HepG2 (cell line): ENCODE measurements around the gene SLC25A45. TPM values are rescaled to one million over a fixed set of nuclear protein-coding genes. Genes with fewer than 3 reads are reported as not detected.
A peak's percentile ranks its signal among the peaks of the same experiment; 100 is the strongest.

ENCODE experiments used
- ARHGAP35 ChIP-seq: sonication (generic); formaldehyde crosslinking; IDR thresholded peaks from 2 replicates; pipeline ENCODE4 v1.9.0; 2022; ENCODE audit warnings: mild to moderate bottlenecking, inconsistent platforms, moderate library complexity, missing genetic modification reagents, borderline replicate concordance
- ATF1 ChIP-seq: IDR thresholded peaks from 2 replicates; pipeline ENCODE4 v1.6.1; 2016; ENCODE audit warnings: mild to moderate bottlenecking, control low read depth
- FOXO1 ChIP-seq: sonication (generic); formaldehyde crosslinking; IDR thresholded peaks from 2 replicates; pipeline ENCODE4 v1.4.0; 2020; ENCODE audit warnings: missing genetic modification reagents
- HNRNPLL ChIP-seq: fragments of 200-400 bp; formaldehyde crosslinking; IDR thresholded peaks from 2 replicates; pipeline ENCODE4 v1.6.1; 2017; ENCODE audit warnings: mild to moderate bottlenecking, low read depth, low read length; ENCODE audit not compliant: poor library complexity, severe bottlenecking
- MAFK ChIP-seq, 2 experiments: IDR thresholded peaks in 1 of 2; conservative IDR thresholded peaks in 1 of 2; 2 replicates each; pipeline ENCODE4 v1.6.1; 2011; ENCODE audit warnings: improper control_type of control experiment in 2 of 2, low read length in 2 of 2
- NAIF1 ChIP-seq: sonication (generic); formaldehyde crosslinking; IDR thresholded peaks from 2 replicates; pipeline ENCODE4 v1.5.0; 2020; ENCODE audit warnings: mild to moderate bottlenecking, missing genetic modification reagents, borderline replicate concordance
- NCOA5 ChIP-seq: sonication (generic); formaldehyde crosslinking; IDR thresholded peaks from 2 replicates; pipeline ENCODE4 v1.4.0; 2020; ENCODE audit warnings: missing genetic modification reagents
- SCMH1 ChIP-seq: sonication (generic); formaldehyde crosslinking; IDR thresholded peaks from 2 replicates; pipeline ENCODE4 v1.9.0; 2021; ENCODE audit warnings: missing genetic modification reagents, mild to moderate bottlenecking, borderline replicate concordance
- SNAPC2 ChIP-seq: sonication (generic); formaldehyde crosslinking; IDR thresholded peaks from 2 replicates; pipeline ENCODE4 v1.8.1; 2022; ENCODE audit warnings: mild to moderate bottlenecking, missing genetic modification reagents
- THAP11 ChIP-seq: IDR thresholded peaks from 2 replicates; pipeline ENCODE4 v1.6.1; 2016; ENCODE audit warnings: missing biosample characterization, missing genetic modification reagents
- ZKSCAN1 ChIP-seq: fragments of 150-350 bp; IDR thresholded peaks from 2 replicates; pipeline ENCODE4 v1.6.1; 2014; ENCODE audit warnings: low read length
- ZNF34 ChIP-seq: sonication (generic); formaldehyde crosslinking; IDR thresholded peaks from 2 replicates; pipeline ENCODE4 v1.4.0; 2020; ENCODE audit warnings: mild to moderate bottlenecking, missing genetic modification reagents, borderline replicate concordance
- ZNF430 ChIP-seq: sonication (generic); formaldehyde crosslinking; IDR thresholded peaks from 2 replicates; pipeline ENCODE4 v1.9.0; 2021; ENCODE audit warnings: mild to moderate bottlenecking, missing genetic modification reagents
- polyA plus RNA-seq, 8 experiments: library from polyadenylated mRNA; depleted of rRNA in 3 of 8; stranded (reverse) in 7 of 8; unstranded in 1 of 8; fragments of >200 nt; fragmentation: Illumina TruSeq in 4 of 8; extraction: Trizol in 4 of 8; gene quantifications; 2 replicates each; pipeline versions ENCODE4 v1.2.1 to v1.2.3, GENCODE V29; 2011 to 2016; ENCODE audit warnings: low read depth in 4 of 8, missing spikeins in 1 of 8, mixed read lengths in 1 of 8; ENCODE audit not compliant: insufficient read depth in 1 of 8
- total RNA-seq, 5 experiments: library from RNA; depleted of rRNA; stranded (reverse); fragments of >200 nt; fragmentation: Illumina TruSeq; extraction: Trizol; gene quantifications; 2 replicates each; pipeline ENCODE4 v1.2.3, GENCODE V29; 2016; ENCODE audit warnings: low read depth in 1 of 5
- TF ChIP-seq, protein P1 (sequence below): IDR thresholded peaks from 2 replicates; pipeline ENCODE4 v1.6.1; 2012; ENCODE audit warnings: low read length, improper control_type of control experiment
- TF ChIP-seq, protein P2 (sequence below): IDR thresholded peaks from 2 replicates; pipeline ENCODE4 v1.6.1; 2016; ENCODE audit warnings: missing genetic modification reagents, missing compliant biosample characterization
- TF ChIP-seq, protein P3 (sequence below): fragments of 450-650 bp; IDR thresholded peaks from 2 replicates; pipeline ENCODE4 v1.6.1; 2016
- TF ChIP-seq, protein P4 (sequence below), 2 experiments: sonication (generic) in 1 of 2; formaldehyde crosslinking in 1 of 2; IDR thresholded peaks; 2 replicates each; pipeline versions ENCODE4 v1.5.1 to v1.6.1; 2011 to 2020; ENCODE audit warnings: borderline replicate concordance in 1 of 2, low read depth in 1 of 2, low read length in 1 of 2, mild to moderate bottlenecking in 1 of 2, missing genetic modification reagents in 1 of 2, moderate library complexity in 1 of 2
- TF ChIP-seq, protein P5 (sequence below): sonication (generic); formaldehyde crosslinking; IDR thresholded peaks from 2 replicates; pipeline ENCODE4 v1.4.0; 2020; ENCODE audit warnings: mild to moderate bottlenecking, missing genetic modification reagents
- TF ChIP-seq, protein P6 (sequence below): sonication (generic); formaldehyde crosslinking; IDR thresholded peaks from 2 replicates; pipeline ENCODE4 v1.4.0; 2020; ENCODE audit warnings: missing genetic modification reagents

The SLC25A45 gene
- total and polyA plus RNA-seq, 2 of the 13 experiments (the other 11 are each of a cell fraction or from before 2014, with no cell fraction given): 1.2 to 3.4 TPM

DNA sequence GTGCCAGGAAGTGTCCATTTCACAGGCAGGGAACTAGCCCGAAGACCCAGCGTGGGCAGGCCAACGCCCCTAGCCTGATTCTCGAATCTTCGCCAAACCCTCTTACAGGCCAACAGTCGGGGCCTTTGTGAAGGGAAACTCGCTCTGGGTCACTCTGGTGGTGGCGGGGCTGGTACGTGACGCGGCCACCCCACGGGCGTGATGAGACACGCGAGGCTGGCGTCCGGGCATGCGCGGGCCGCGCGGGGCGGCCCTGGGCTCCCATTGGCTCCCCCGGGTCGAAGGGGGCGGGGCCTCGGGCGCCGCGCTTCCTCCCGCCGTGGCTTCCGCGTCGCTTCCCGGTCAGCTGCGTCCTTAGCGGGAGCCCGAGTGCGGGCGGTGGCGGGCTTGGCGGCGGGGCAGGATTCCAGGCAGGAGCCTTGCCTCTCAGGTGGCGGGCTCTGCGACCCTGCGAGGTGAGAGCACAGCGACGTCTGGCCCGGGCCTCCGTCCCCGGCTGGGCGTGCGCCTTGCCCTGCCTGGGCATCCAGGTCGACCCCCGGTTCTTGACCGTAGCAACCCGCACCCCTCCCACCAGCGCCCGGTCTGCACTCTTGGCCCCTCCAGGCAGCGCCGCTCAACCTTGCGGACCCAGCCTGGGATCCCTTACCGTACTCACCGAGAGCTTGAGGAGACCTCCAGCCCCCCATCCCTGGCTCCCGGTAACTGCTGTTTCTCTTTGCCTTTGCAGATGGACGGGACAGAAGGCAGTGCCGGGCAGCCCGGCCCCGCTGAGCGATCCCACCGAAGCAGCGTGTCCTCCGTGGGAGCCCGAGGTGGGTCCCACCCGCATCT is 4.1 kb upstream of the SLC25A45 start, which contains the start of gene FRMD8 (continued):
- TF ChIP-seq, protein P1, sequence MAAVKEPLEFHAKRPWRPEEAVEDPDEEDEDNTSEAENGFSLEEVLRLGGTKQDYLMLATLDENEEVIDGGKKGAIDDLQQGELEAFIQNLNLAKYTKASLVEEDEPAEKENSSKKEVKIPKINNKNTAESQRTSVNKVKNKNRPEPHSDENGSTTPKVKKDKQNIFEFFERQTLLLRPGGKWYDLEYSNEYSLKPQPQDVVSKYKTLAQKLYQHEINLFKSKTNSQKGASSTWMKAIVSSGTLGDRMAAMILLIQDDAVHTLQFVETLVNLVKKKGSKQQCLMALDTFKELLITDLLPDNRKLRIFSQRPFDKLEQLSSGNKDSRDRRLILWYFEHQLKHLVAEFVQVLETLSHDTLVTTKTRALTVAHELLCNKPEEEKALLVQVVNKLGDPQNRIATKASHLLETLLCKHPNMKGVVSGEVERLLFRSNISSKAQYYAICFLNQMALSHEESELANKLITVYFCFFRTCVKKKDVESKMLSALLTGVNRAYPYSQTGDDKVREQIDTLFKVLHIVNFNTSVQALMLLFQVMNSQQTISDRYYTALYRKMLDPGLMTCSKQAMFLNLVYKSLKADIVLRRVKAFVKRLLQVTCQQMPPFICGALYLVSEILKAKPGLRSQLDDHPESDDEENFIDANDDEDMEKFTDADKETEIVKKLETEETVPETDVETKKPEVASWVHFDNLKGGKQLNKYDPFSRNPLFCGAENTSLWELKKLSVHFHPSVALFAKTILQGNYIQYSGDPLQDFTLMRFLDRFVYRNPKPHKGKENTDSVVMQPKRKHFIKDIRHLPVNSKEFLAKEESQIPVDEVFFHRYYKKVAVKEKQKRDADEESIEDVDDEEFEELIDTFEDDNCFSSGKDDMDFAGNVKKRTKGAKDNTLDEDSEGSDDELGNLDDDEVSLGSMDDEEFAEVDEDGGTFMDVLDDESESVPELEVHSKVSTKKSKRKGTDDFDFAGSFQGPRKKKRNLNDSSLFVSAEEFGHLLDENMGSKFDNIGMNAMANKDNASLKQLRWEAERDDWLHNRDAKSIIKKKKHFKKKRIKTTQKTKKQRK: no peak
- TF ChIP-seq FOXO1 (CRISPR knock-in tag) (0 out of 2 replicates have a peak, but pooled peaks have one; percentile 40), THAP11 (CRISPR knock-in tag) (peak; percentile 53; the same call in 1 of the 2 replicates), NAIF1 (CRISPR knock-in tag) (no peak), MAFK (conservative IDR thresholded peaks at IDR 0.05 in 1 of 2, IDR thresholded peaks at IDR 0.05 in 1 of 2; ENCODE audit: low read length in 2 of 2) (no peak), SNAPC2 (CRISPR knock-in tag) (peak; percentile 76; the same call in 1 of the 2 replicates), SCMH1 (CRISPR knock-in tag) (no peak), ZKSCAN1 (no peak), ATF1 (no peak), HNRNPLL (peak; percentile 95), ZNF34 (peak; percentile 22; the same call in 1 of the 2 replicates), NCOA5 (CRISPR knock-in tag) (no peak), ZNF430 (CRISPR knock-in tag) (peak; percentile 74), ARHGAP35 (no peak; the same call in 1 of the 2 replicates)
- TF ChIP-seq, protein P2, sequence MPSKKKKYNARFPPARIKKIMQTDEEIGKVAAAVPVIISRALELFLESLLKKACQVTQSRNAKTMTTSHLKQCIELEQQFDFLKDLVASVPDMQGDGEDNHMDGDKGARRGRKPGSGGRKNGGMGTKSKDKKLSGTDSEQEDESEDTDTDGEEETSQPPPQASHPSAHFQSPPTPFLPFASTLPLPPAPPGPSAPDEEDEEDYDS (CRISPR knock-in tag): no peak
- TF ChIP-seq, protein P3, sequence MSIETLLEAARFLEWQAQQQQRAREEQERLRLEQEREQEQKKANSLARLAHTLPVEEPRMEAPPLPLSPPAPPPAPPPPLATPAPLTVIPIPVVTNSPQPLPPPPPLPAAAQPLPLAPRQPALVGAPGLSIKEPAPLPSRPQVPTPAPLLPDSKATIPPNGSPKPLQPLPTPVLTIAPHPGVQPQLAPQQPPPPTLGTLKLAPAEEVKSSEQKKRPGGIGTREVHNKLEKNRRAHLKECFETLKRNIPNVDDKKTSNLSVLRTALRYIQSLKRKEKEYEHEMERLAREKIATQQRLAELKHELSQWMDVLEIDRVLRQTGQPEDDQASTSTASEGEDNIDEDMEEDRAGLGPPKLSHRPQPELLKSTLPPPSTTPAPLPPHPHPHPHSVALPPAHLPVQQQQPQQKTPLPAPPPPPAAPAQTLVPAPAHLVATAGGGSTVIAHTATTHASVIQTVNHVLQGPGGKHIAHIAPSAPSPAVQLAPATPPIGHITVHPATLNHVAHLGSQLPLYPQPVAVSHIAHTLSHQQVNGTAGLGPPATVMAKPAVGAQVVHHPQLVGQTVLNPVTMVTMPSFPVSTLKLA: no peak
- TF ChIP-seq, protein P4, sequence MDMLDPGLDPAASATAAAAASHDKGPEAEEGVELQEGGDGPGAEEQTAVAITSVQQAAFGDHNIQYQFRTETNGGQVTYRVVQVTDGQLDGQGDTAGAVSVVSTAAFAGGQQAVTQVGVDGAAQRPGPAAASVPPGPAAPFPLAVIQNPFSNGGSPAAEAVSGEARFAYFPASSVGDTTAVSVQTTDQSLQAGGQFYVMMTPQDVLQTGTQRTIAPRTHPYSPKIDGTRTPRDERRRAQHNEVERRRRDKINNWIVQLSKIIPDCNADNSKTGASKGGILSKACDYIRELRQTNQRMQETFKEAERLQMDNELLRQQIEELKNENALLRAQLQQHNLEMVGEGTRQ (IDR thresholded peaks at IDR 0.05; ENCODE audit: low read depth, low read length): no peak
- TF ChIP-seq, protein P4 (CRISPR knock-in tag; IDR thresholded peaks at IDR 0.05; ENCODE audit: borderline replicate concordance): no peak
- TF ChIP-seq, protein P5, sequence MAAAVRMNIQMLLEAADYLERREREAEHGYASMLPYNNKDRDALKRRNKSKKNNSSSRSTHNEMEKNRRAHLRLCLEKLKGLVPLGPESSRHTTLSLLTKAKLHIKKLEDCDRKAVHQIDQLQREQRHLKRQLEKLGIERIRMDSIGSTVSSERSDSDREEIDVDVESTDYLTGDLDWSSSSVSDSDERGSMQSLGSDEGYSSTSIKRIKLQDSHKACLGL (CRISPR knock-in tag): peak; percentile 70
- TF ChIP-seq, protein P6, sequence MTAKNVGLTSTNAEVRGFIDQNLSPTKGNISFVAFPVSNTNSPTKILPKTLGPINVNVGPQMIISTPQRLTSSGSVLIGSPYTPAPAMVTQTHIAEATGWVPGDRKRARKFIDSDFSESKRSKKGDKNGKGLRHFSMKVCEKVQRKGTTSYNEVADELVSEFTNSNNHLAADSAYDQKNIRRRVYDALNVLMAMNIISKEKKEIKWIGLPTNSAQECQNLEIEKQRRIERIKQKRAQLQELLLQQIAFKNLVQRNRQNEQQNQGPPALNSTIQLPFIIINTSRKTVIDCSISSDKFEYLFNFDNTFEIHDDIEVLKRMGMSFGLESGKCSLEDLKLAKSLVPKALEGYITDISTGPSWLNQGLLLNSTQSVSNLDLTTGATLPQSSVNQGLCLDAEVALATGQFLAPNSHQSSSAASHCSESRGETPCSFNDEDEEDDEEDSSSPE (CRISPR knock-in tag): peak; percentile 71
